Measurements from ENCODE around the gene BMPER.

DNA sequence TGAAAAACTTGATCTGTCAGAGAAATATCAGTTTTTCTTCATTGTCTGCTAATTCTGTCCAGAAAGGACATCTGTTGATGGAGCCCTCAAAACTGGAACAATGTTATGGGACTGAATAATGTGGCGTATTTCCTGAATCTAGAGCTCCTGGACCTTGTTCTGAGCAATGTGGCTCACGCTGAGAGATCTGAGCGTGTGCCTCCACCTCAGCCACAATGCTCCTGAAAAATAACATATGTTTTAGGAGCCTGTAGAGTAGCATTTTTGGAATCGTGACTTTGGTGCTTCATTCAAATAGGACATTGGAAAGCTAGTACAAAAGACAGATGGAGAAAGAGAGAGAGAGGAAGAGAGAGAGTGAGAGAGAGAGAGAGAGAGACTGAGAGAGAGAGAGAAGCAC is 110.3 kb downstream of the BMPER start:
- TF ChIP-seq YY1 (IDR thresholded peaks at IDR 0.05; ENCODE audit: low read depth) = no peak
- TF ChIP-seq, protein P1, sequence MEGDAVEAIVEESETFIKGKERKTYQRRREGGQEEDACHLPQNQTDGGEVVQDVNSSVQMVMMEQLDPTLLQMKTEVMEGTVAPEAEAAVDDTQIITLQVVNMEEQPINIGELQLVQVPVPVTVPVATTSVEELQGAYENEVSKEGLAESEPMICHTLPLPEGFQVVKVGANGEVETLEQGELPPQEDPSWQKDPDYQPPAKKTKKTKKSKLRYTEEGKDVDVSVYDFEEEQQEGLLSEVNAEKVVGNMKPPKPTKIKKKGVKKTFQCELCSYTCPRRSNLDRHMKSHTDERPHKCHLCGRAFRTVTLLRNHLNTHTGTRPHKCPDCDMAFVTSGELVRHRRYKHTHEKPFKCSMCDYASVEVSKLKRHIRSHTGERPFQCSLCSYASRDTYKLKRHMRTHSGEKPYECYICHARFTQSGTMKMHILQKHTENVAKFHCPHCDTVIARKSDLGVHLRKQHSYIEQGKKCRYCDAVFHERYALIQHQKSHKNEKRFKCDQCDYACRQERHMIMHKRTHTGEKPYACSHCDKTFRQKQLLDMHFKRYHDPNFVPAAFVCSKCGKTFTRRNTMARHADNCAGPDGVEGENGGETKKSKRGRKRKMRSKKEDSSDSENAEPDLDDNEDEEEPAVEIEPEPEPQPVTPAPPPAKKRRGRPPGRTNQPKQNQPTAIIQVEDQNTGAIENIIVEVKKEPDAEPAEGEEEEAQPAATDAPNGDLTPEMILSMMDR (IDR thresholded peaks at IDR 0.05) = no peak
- TF ChIP-seq TAF1 (IDR thresholded peaks at IDR 0.05; ENCODE audit: borderline replicate concordance, low read depth, low read length) = no peak
- TF ChIP-seq GABPA (IDR thresholded peaks at IDR 0.05; ENCODE audit: low read depth) = no peak
- TF ChIP-seq POLR2AphosphoS5 (IDR thresholded peaks at IDR 0.05; ENCODE audit: low read depth, low read length) = no peak
- no peak for TF ChIP-seq MXI1 (IDR thresholded peaks at IDR 0.05; ENCODE audit: low read depth, low read length)
- TF ChIP-seq MAX (IDR thresholded peaks at IDR 0.05; ENCODE audit: low read depth) = no peak
- TF ChIP-seq, protein P2, sequence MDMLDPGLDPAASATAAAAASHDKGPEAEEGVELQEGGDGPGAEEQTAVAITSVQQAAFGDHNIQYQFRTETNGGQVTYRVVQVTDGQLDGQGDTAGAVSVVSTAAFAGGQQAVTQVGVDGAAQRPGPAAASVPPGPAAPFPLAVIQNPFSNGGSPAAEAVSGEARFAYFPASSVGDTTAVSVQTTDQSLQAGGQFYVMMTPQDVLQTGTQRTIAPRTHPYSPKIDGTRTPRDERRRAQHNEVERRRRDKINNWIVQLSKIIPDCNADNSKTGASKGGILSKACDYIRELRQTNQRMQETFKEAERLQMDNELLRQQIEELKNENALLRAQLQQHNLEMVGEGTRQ (IDR thresholded peaks at IDR 0.05; ENCODE audit: borderline replicate concordance, low read depth, low read length) = no peak
- no peak for TF ChIP-seq RCOR1 (IDR thresholded peaks at IDR 0.05; ENCODE audit: low read length)
